HG03039 (cell line): ENCODE results near the gene FKBP1B.
"Not testable (repeated sequence)": the region's sequence is repeated elsewhere in the genome, so short reads cannot be mapped to it uniquely, and the experiment has no call there.

Source experiments
- ATAC-seq: cut with Tn5 transposase; IDR thresholded peaks from one replicate; pipeline ENCODE4 v1.9.1; 2021; ENCODE audit warnings: mild to moderate bottlenecking, moderate library complexity; ENCODE audit not compliant: unreplicated experiment

The FKBP1B gene

GRCh38 chr2:24049485-24050021, at the start of gene FKBP1B:
Gene FKBP1B, plus strand, starts transcription at chr2:24049741. Its CDS starts 109 bp downstream, at chr2:24049850.
- ATAC-seq, result no peak

GRCh38 chr2:24007693-24008092, 41.8 kb upstream of the FKBP1B start:
- no peak for ATAC-seq

- no peak for ATAC-seq
Observed at GRCh38 chr2:24008672-24009366, 40.7 kb upstream of the FKBP1B start.

- ATAC-seq, result no peak
Observed at GRCh38 chr2:24009367-24009679, 40.2 kb upstream of the FKBP1B start.

GRCh38 chr2:24009680-24010476, 39.7 kb upstream of the FKBP1B start, which contains the start of gene MFSD2B:
Gene MFSD2B, plus strand, starts transcription at chr2:24010085. Its CDS starts 12 bp downstream, at chr2:24010097.
- no peak for ATAC-seq

- no peak for ATAC-seq
Observed at GRCh38 chr2:24010477-24011249, 38.9 kb upstream of the FKBP1B start.

- no peak for ATAC-seq
Observed at GRCh38 chr2:24011250-24012104, 38.1 kb upstream of the FKBP1B start.

- no peak for ATAC-seq
Observed at GRCh38 chr2:24012521-24013188, 36.9 kb upstream of the FKBP1B start.

GRCh38 chr2:24014902-24015301, 34.6 kb upstream of the FKBP1B start:
- not testable (repeated sequence) for ATAC-seq

- no peak for ATAC-seq
Observed at GRCh38 chr2:24015562-24016375, 33.8 kb upstream of the FKBP1B start.

- no peak for ATAC-seq
Observed at GRCh38 chr2:24016376-24016761, 33.2 kb upstream of the FKBP1B start.

GRCh38 chr2:24016853-24017703, 32.5 kb upstream of the FKBP1B start:
- no peak for ATAC-seq

GRCh38 chr2:24017711-24018110, 31.8 kb upstream of the FKBP1B start:
- ATAC-seq, result no peak

GRCh38 chr2:24018241-24018640, 31.3 kb upstream of the FKBP1B start:
- no peak for ATAC-seq

- no peak for ATAC-seq
Observed at GRCh38 chr2:24019729-24020128, 29.8 kb upstream of the FKBP1B start.

- no peak for ATAC-seq
Observed at GRCh38 chr2:24020244-24020643, 29.3 kb upstream of the FKBP1B start.

GRCh38 chr2:24021122-24021998, 28.2 kb upstream of the FKBP1B start:
- no peak for ATAC-seq
